ENCODE measurements around the gene HORMAD2.

DNA sequence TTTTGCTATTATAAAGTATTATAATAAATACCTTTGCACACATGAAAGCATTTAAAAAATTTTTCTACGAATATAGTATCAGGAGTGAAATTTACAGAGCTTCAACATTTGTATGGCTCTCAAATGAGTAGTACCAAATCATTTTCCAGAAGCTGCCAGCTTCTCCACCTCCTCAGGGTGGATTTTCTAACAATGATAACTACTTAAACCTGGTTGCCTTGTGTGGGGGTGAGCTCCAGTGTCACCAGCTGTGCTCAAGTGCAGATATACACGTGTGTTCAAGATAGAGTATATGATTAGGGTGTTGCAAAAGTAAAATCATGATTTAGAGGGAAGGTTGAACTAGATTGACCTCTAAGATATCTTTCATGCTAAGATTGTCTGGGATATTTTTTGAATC is 48.2 kb downstream of the HORMAD2 start:
- TF ChIP-seq, protein P1, sequence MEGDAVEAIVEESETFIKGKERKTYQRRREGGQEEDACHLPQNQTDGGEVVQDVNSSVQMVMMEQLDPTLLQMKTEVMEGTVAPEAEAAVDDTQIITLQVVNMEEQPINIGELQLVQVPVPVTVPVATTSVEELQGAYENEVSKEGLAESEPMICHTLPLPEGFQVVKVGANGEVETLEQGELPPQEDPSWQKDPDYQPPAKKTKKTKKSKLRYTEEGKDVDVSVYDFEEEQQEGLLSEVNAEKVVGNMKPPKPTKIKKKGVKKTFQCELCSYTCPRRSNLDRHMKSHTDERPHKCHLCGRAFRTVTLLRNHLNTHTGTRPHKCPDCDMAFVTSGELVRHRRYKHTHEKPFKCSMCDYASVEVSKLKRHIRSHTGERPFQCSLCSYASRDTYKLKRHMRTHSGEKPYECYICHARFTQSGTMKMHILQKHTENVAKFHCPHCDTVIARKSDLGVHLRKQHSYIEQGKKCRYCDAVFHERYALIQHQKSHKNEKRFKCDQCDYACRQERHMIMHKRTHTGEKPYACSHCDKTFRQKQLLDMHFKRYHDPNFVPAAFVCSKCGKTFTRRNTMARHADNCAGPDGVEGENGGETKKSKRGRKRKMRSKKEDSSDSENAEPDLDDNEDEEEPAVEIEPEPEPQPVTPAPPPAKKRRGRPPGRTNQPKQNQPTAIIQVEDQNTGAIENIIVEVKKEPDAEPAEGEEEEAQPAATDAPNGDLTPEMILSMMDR (IDR thresholded peaks at IDR 0.05) = no peak
- no peak for TF ChIP-seq POLR2A (IDR thresholded peaks at IDR 0.05)
